Calu3 (cell line): ENCODE measurements around the gene CFAP61. TPM values are rescaled to one million over a fixed set of nuclear protein-coding genes. Genes with fewer than 3 reads are reported as not detected.

ENCODE experiments used
- BruUV-seq: library from RNA; stranded (reverse); fragments of 400-500 nt; replicated peaks from 2 replicates; lab custom pipeline; 2021; lab: Mats Ljungman, UMichigan
- CTCF ChIA-PET: fragments of 300-600 bp; sonication (Branson Sonifier 250); formaldehyde crosslinking; loops from one replicate; lab custom pipeline; 2022; ENCODE audit warnings: antibody characterized with exemption; lab: Charles Lee
- DNase-seq: peaks from one replicate; pipeline ENCODE4 v3.0.0; 2022
- H3K27ac Mint-ChIP-seq: one replicate; pipeline ENCODE4 v1.8.0; 2022; ENCODE audit warnings: mixed read lengths; ENCODE audit not compliant: unreplicated experiment
- H3K27me3 Mint-ChIP-seq: one replicate; pipeline ENCODE4 v1.8.0; 2022; ENCODE audit warnings: mixed read lengths; ENCODE audit not compliant: unreplicated experiment
- H3K36me3 Mint-ChIP-seq: one replicate; pipeline ENCODE4 v1.8.0; 2022; ENCODE audit warnings: mild to moderate bottlenecking, moderate library complexity, mixed read lengths; ENCODE audit not compliant: insufficient read depth, unreplicated experiment
- H3K4me1 Mint-ChIP-seq: one replicate; pipeline ENCODE4 v1.8.0; 2022; ENCODE audit warnings: mild to moderate bottlenecking, low read depth, mixed read lengths; ENCODE audit not compliant: unreplicated experiment
- H3K4me3 Mint-ChIP-seq: one replicate; pipeline ENCODE4 v1.8.0; 2022; ENCODE audit warnings: mild to moderate bottlenecking, low read depth, moderate library complexity, mixed read lengths; ENCODE audit not compliant: unreplicated experiment
- H3K9me3 Mint-ChIP-seq: one replicate; pipeline ENCODE4 v1.8.0; 2022; ENCODE audit warnings: low read depth, mixed read lengths; ENCODE audit not compliant: unreplicated experiment
- CTCF ChIP-seq: fragments of 200-600 bp; IDR thresholded peaks from one replicate; pipeline ENCODE4 v1.8.0; 2022; ENCODE audit warnings: antibody characterized with exemption; ENCODE audit not compliant: unreplicated experiment
- intact Hi-C: fragments of 100-400 bp; cut with micrococcal nuclease; formaldehyde crosslinking; loops from one replicate; pipeline ENCODE4 v1.10.0; 2022; ENCODE audit not compliant: unreplicated experiment
- total RNA-seq: library from RNA; stranded (reverse); gene quantifications from 2 replicates; pipeline ENCODE4 v1.2.3, GENCODE V29; 2022

Gene CFAP61
- total RNA-seq, 1 experiment from 2014 or later: not detected

- Mint-ChIP-seq H3K27me3 (peaks cover 13% of the 10 kb centered on the region), H3K27ac (no peak overlapping the region), H3K36me3 (no peaks in the 10 kb centered on the region), H3K4me3 (no peak overlapping the region), H3K9me3 (no peaks in the 10 kb centered on the region), H3K4me1 (no peaks in the 10 kb centered on the region)
- TF ChIP-seq CTCF: no peak
- CTCF ChIA-PET: no interaction called here
- no peak for DNase-seq
- BruUV-seq: no TSS peak
- intact Hi-C loops: no loop called here
These were observed 212.9 kb downstream of the CFAP61 start for GRCh38 chr20:20265210-20265609.

- CTCF ChIA-PET: no interaction called here
These were observed 214.2 kb downstream of the CFAP61 start for GRCh38 chr20:20266552-20266951.

GRCh38 chr20:20267685-20268370 lies 215.5 kb downstream of the CFAP61 start:
- intact Hi-C loops: no loop called here
- TF ChIP-seq CTCF: no peak
- H3K9me3 Mint-ChIP-seq: no peaks in the 10 kb centered on the region
- CTCF ChIA-PET: no interaction called here
- BruUV-seq: no TSS peak
- no peak overlapping the region for H3K4me3 Mint-ChIP-seq
- H3K27ac Mint-ChIP-seq: no peak overlapping the region
- no peaks in the 10 kb centered on the region for H3K4me1 Mint-ChIP-seq
- peaks cover 3% of the 10 kb centered on the region for H3K36me3 Mint-ChIP-seq
- DNase-seq: no peak
- peaks cover 13% of the 10 kb centered on the region for H3K27me3 Mint-ChIP-seq

More at GRCh38 chr20:20266552-20266951, 214.2 kb downstream of the CFAP61 start:
- intact Hi-C loops: no loop called here
- Mint-ChIP-seq H3K27me3 (peaks cover 13% of the 10 kb centered on the region), H3K27ac (no peak overlapping the region), H3K36me3 (no peaks in the 10 kb centered on the region), H3K4me1 (no peaks in the 10 kb centered on the region), H3K4me3 (no peak overlapping the region), H3K9me3 (no peaks in the 10 kb centered on the region)
- no peak for DNase-seq
- TF ChIP-seq CTCF: no peak
- BruUV-seq: no TSS peak

GRCh38 chr20:20271271-20271670 lies 218.9 kb downstream of the CFAP61 start:
- DNase-seq: no peak
- no peaks in the 10 kb centered on the region for H3K4me1 Mint-ChIP-seq
- no peak overlapping the region for H3K27ac Mint-ChIP-seq
- no peak overlapping the region for H3K4me3 Mint-ChIP-seq
- BruUV-seq: no TSS peak
- TF ChIP-seq CTCF: no peak
- intact Hi-C loops: no loop called here
- no peaks in the 10 kb centered on the region for H3K9me3 Mint-ChIP-seq
- peaks cover 13% of the 10 kb centered on the region for H3K27me3 Mint-ChIP-seq
- H3K36me3 Mint-ChIP-seq: peaks cover 3% of the 10 kb centered on the region
- CTCF ChIA-PET: no interaction called here
